Epidermal melanocyte (primary cell): ENCODE measurements around the gene SEC22B.
"Not testable (repeated sequence)": the region's sequence is repeated elsewhere in the genome, so short reads cannot be mapped to it uniquely, and the experiment has no call there.

Experiments used
- DNase-seq: peaks from one replicate; pipeline ENCODE4 v3.0.0; 2011; ENCODE audit warnings: low spot score; ENCODE audit not compliant: insufficient read length

SEC22B gene

DNA sequence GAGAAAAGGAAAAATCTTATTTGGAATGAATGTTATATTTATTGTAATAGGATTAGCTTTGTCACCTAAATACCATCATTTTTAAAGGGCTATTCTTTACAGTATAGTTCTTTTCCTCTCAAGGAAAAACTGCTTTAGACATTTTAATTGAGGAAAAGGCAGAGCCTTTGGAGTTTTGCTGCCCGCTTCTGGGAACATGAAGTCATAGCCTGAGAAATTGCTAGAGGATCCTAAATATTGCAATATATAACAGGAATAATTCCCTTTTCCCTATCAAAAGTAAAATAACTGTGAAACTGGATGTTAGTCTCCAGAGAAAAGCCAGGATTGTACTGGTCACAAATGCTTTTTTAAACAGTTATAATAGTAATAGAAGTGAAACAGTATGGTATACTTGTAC, 30.5 kb downstream of the SEC22B start:
- DNase-seq: not testable (repeated sequence)

DNA sequence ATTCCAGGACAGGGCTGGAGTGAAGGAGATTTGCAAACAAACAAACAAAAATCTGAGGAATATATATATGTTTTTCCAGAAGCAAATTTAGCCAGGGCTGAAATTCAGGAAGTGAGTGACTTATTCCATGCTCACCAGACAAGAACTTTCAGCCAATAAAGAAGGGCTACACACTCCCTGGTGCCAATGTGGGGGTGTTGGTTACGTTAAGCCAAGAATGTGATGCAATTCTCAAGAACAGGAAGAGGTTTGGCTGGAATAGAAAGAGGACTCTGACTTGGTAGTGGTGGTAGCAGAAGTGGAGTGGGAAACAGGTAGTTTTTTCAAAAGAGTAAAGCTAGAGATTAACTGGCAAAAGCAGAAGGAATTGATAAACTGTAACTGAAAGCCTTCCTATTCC, 31.7 kb downstream of the SEC22B start:
- not testable (repeated sequence) for DNase-seq

DNA sequence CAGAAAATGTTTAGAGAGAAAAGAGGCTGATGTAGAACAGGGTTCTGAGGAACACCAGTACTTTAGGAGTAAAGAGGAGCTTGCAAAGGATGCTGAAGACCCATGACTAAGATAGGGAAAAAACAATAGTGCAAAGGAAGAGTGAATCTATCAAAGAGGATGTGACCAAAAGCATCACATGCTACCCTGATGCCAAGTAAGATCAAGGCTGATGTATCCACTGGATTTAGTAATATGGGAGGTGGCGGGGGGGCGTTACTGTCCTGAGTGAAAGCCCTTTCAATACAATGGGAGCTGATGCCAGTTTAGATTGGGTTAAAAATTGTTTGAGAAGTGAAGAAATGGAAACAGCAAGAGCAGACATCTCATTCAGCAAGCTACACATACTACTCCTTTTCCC, 32.2 kb downstream of the SEC22B start:
- DNase-seq: not testable (repeated sequence)

DNA sequence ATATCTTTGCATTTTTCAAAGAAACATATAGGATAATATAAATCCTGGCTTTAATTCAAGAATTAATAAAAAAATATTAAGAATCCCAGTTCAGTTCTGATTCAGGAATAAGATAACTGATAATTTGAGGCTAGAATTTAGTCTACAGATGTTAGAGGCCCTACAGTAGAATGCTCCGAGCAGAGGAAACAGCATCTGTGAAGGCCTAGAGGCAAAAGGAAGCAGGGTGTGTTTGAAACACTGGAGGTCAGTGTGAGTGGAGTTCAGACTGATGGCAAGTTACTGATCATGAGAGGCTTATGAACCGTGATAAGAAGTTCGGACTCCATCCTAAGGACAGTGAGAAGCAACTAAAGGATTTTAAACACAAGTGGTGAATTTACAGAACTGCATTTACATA, 33.0 kb downstream of the SEC22B start:
- DNase-seq: not testable (repeated sequence)

DNA sequence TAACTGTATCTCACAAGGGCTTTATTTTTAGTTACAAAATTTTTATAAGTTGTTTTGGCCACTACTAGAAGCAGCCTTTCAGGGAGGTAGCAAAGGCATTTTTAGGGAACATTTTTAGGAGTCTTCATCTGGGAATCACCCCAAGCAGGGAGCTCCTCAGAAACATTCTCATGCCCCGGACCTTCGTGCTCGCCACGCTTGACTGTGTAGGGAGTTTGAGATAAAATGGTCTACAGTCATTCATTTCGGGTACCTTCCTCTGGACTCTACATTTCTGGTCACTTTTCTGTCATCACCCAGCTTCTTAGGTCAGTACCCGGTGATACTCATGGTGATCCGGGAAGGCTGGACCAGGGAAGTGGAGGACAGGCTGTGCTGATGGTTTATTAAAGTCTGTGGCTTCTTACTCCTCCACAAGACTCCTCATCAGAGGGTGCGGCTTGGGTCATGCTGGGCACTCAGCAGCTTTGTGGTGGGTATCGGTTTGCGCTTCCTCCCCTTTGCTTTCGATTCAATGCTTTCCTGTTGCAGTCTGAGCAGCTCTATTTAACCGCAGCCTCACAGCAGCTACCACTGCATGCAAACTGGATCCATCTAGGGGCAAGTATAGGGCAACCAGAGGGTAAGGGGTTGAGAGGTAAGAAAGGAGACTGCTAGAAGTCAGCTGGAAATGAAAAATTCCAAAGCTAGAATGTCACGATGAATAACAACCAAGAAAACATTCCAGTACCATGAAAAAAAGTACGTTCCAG, 33.6 kb downstream of the SEC22B start:
- not testable (repeated sequence) for DNase-seq

DNA sequence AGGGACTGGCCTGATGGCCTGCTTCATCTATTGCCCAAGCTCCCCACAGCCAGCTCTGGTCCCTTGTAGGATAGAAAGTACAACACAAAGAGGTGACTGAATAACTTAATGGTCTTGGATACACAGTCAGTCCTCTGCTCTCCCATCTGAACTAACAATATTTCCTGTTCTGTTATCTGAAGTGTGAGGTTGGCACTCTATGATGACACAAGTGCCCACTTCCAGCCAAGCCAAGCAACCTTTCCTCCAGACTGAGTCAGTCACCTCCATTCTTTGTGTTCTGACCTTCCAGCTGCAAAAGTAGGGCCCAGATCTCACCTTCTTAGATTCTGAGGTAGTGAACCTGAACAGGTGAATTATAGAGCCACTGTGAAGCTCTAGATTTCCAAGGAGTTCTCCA, 34.5 kb downstream of the SEC22B start:
- DNase-seq: not testable (repeated sequence)

DNA sequence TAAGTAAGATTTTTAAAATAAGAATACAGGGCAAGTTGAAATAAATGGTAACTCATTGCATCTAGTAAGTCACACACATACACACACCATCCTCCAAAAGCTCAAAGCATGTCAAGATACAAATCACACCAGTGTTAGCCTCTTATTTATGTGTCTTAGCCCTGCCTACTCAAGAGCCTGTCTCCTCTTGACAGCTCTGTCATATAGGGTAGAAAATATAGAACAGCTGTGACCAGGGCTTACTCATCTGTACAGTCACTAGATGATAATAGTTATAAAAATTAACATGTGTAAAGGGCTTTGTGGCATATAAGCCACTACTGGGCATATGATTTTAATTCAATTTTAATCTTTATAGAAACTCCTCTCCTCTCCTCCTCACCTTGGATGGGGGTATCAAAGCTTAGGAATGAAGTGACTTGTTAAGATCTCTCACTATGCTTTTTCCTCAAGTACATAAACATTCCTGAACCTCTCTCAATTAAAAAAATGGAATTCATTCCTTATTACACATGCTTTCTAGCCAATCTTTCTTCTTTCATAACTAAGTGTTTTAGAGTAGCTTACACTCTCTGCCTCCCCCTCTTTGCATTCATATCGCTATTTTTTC, 35.6 kb downstream of the SEC22B start:
- DNase-seq: not testable (repeated sequence)

DNA sequence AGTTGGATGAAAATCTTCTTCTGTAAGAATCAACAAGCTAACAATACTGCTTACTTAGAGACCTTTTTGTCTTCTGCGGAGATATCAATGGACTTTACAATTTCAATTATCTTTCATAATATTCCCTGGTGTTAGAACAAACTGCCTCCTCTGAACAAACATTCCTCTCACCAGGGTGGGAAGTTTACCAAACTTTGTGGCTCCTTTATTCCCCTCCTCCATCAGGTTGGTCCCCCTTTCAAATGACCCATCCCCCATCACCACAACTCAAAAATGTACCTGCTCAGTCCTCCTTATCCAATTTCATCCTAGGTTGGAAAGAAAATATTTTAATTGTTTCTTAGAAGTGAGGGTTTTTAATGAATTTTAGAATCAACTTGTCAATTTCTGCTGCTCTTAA, 40.2 kb downstream of the SEC22B start:
- not testable (repeated sequence) for DNase-seq

DNA sequence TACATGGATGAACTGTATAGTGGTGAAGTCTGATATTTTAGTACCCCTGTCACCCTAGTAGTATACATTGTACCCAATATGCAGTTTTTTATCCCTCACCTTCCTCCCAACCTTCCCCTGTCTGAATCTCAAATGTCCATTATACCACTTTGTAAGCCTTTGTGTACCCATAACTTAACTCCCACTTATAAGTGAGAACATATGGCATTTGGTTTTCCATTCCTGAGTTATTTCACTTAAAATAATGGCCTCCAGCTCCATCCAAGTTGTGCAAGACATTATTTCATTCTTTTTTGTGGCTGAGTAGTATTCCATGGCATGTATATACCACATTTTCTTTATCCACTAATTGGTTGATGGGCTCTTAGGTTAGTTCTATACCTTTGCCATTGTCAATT, 42.4 kb downstream of the SEC22B start:
- DNase-seq: not testable (repeated sequence)

DNA sequence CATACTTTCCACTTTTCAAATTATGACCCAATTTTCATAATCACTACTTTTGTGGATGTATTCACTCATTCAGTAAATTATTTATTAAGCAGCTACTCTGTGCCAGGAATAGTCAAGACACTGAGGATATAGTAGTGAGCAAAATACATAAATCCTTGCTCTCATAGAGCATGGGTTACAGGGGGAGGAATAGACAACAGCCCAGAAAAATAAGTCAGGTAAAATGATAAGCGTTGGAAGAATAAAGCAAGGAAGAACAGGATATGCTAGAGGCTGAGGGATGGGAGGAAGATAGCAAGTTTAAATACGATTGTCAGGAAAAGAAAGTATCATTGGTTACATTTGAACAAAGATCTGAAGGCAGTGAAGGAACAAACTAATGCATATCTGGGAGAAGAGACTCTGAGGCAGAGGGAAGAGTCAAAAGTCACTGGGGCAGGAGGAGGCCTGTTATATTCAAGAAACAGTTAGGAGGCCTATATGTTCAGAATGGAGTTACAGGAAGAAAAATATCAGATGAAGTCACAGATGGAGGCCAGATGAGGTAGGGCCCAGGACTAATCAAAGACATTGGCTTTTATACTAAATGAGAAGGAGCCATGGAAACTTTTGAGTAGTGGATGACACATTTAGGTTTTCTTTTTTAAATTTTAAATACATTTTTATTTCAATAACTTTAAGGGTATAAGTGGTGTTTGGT, 42.9 kb downstream of the SEC22B start:
- DNase-seq: peak; percentile 10

DNA sequence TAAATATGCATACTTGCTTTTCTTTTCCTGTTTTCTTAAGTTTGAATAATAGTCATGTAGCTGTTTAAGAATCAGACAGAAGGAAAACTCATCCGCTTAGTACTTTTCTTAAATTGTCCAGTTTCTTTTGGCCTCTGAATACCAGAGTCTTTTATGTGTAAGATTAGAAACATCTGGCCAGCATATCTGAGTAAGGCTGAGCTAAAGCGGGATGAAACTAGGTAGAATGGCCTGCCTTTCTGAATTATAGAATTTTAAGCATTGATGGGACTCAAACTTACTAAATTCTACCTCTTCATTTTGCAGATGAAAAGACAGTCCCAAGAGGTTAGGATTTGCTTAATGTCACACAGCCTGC, 43.9 kb downstream of the SEC22B start:
- DNase-seq: not testable (repeated sequence)

DNA sequence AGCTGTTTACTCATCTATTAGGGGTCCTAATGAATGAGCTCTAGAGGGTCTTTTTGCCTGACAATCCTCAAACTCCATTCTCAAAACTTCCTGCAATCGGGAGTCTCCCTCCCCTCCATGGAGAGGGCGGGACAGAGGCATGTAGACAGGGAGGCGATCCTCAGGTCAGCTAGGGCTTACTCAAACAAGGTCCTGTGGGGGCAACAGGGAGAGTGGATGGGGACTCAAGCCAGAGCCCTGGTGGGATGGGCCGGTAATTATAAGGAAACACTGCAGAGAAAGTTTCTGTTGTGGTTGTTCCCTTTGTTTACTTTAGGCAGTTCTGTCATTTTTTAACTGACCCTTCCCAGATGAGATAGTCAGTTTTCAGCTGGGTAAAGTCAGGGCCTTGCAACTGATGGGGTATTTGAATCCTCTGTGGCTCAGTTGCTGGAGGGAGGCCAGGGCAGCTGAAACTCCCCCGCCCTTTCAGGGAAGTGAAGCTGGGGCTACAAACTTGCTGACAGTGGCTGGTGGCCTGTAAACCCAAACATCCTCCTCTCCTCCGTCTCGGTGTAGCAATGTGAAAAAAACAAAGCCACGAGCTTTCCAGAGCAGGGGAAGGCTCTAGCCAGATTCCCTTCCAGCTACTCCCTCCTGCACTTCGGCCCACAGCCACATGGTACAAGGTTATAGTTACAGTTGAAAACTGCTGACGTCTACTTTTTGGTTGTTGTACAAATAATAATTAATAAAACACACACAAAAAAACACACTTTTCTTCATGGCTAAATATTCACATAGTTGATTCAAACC, 44.5 kb downstream of the SEC22B start:
- not testable (repeated sequence) for DNase-seq

DNA sequence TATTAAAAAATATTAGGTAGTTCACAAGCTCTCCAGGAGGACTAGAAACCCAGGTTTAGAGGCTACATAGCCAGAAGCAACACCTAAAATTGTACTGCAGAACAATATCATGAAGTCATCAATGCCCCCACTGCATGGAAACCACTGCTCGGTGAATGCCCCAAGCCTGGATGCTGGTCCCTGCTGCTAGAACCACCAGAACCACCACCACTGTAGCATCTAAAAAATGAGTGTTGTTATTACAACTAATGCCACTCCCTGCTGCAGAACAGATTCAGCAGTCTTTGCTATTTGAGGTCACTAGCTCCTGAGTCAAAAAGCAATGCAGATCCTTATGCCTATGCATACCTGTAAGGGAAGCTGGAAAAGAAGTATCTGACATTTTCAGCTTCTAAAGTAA, 48.4 kb downstream of the SEC22B start:
- DNase-seq: not testable (repeated sequence)

DNA sequence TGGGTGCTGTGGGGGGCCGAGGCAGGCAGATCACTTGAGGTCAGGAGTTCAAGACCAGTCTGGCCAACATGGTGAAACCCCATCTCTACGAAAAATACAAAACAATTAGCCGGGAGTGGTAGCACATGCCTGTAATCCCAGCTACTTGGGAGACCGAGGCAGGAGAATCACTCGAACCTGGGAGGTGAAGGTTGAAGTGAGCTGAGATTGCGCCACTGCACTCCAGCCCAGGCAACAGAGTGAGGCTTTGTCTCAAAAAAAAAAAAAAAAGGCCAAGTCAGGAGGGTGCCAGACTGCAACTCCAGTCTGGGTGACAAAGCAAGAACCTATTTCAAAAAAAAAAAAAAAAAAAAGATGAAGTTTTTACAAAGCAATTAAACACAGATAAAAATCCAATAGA, 50.1 kb downstream of the SEC22B start:
- not testable (repeated sequence) for DNase-seq

DNA sequence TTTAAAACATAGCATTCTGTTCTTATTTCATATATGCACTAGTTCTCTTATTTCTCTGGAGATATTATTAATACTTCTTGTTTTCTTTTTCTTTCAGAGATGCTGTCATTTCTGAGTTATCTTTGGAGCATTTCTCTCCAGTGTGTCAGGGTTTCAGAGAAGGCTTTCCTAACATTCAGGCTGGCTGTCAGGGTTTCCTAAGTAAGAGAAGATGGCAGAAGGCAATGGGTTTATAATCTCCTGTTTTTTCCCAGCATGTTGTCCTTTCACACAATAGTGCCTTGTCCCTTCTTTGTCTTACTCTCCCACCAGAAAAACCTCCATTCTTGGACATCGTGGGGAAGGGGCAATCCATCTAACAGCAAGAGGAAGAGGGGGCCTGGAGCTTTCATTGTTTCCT, 51.7 kb downstream of the SEC22B start:
- DNase-seq: not testable (repeated sequence)

DNA sequence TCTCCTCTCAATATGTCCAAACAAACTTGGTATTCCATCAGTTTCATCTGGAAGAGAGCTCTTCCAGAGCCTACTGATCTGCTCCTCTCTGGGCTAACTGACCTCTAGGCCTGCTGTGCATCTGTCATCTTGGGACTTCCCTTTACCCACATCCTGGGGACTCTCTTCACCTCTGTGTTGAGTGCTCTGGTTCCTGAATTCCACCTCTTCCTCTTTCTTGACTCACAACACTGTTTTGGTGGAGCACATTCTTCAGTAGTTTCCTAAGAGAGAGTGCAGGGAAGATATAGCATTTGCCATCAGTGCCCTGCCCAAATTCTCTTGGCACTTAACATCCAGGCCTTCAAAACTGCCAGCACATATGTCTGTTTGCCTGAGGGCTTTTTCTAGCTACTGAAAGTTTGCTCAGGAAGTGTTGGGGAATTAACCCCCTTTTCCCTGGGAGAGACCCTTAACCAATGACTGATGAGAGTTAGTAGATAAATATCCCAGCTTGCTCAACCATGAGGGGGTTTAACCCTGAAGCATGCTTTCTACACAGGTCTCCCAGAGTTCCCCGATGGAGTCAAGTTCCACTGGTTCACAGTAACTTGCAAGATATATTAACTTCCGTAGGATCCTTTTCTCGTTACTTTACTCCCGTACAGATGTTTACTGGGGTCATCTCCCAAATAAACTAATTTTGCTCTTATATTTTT, 52.4 kb downstream of the SEC22B start:
- DNase-seq: not testable (repeated sequence)

DNA sequence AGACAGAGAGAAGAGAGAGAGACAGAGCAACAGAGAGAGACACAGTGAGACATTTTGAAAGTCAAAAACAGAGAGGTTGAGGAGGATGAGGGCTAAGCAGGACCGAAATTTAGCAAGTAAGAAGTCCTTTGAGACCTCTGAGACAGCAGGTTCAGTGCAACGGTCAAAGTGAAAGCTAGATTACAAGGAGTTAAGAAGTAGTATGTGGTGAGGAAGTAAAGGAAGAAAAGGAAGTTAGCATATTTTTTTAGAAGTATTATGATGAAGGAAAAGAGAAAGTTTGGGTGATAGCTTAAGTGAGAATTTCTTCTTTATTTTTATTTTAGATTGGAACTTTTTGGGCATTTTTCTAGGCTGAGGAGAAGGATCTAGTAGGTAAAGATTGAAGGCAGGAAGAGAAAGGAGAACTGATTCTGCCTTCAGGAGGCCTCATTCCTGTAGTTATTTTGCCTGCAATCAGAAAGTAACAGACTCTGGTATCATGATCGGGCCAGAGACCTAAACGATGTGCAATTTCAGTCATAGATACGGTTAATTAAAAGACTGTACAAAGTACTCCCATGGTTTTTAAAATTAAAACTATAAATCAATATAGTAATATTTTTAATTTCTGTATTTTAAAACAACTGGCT, 53.9 kb downstream of the SEC22B start:
- DNase-seq: not testable (repeated sequence)

DNA sequence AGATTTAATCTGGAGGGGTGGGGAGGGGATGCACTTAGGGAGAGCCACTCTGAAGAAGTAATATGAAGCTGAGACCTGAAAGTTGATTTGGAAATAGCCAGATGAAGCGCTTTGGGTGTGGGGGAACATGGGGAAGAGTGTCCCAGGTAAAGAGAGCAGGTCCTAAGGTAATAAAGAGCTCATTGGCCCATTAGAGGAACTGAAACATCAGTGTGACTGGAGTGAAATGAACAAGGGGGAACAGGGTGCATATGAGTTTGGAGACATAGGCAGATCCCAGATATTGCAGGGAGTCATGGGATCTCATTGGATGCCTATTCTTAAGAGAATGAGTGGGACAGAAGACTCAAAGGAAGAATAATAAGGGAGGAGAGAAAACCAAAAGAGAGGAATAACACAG, 54.5 kb downstream of the SEC22B start:
- DNase-seq: not testable (repeated sequence)

DNA sequence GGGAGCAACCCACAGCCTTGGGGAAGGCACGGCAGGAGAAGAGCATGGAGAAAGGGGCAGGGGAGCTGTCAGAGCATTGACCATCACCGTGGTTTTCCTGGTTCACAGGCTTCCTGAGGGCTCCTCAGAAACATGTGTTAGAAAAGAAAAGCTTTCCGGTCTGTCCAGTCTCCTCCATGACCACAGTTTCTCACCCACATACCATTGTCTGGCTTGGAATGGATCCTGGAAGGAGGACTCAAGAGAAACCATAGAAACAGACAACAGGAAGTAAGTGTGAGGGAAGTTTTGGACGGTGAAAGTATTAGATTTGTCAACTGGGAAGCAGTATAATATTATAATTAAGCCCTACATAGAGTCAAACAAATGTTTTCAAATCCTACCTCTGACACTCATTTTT, 55.8 kb downstream of the SEC22B start:
- DNase-seq: not testable (repeated sequence)

DNA sequence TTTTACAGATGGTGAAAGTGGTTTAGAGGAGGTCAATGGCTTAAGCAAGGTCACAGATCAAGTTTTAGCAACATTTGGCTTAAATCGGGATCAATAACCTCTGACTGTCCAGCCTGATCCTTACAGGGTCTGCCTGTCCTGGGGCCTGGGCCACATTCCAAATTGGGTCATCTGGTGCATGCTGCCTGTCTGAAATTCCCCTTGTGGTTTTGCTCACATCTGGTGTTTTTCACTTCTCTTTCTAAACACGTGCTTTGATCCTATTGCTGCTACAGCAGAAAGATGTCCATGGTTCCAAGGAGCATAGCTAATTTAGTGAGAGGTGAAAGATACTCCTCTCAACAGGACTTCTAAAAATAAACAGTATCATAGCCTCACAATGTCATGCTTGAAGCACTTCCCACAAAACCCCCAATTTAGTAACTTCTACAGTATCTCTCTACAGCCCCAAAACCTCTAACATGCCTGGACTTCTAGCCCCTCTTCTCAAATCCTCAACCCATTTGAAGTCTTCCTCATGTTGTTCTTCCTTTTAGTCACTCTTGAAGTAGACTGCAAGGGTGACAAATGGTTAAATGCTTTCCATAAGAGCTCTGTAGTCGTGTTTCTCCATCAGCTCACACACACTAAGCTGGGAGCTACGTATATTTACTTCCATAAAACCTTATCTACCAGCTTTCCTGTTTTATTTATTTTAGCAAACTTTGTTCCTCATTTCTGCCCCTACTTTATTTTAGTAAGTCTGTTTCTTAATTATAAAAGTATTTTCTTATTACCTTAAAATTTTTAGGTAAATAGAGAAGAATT, 58.7 kb downstream of the SEC22B start:
- DNase-seq: peak; percentile 10
